Left renal cortex interstitium (tissue), 4 donors: Measurements from ENCODE around the gene MADD. TPM values are rescaled to one million over a fixed set of nuclear protein-coding genes. Genes with fewer than 3 reads are reported as not detected.

Experiments used
- DNase-seq, 4 donors: peaks; one replicate each; pipeline ENCODE4 v3.0.0-alpha.2; 2013; ENCODE audit warnings: low read depth in 4 of 4, low spot score in 2 of 4, missing footprints in 1 of 4
- polyA plus RNA-seq, 4 donors: library from polyadenylated mRNA; unstranded; fragments of 120-200 nt; gene quantifications; one replicate each; pipeline ENCODE4 v1.2.1, GENCODE V29; 2013; ENCODE audit not compliant: insufficient read length in 4 of 4

The MADD gene
- polyA plus RNA-seq, 4 donors = 35.2 to 60.2 (median 46.6) TPM

- no peak for DNase-seq
Observed at GRCh38 chr11:47249378-47249715, 20.6 kb upstream of the MADD start.

- DNase-seq = no peak
Observed at GRCh38 chr11:47251751-47252150, 18.2 kb upstream of the MADD start.

- no peak for DNase-seq
Observed at GRCh38 chr11:47253660-47254059, 16.3 kb upstream of the MADD start.

GRCh38 chr11:47254386-47254785 is 15.5 kb upstream of the MADD start:
- DNase-seq = no peak

- no peak for DNase-seq
Observed at GRCh38 chr11:47256374-47256773, 13.6 kb upstream of the MADD start.

GRCh38 chr11:47257177-47257516 is 12.8 kb upstream of the MADD start:
- DNase-seq = no peak

GRCh38 chr11:47257517-47258316 is 12.2 kb upstream of the MADD start, which contains the start of gene NR1H3:
NR1H3 (plus strand) TSS chr11:47257996; CDS start chr11:47259217, 1,221 bp downstream.
- DNase-seq = no peak

- DNase-seq = no peak
Observed at GRCh38 chr11:47258317-47258902, 11.5 kb upstream of the MADD start.

- no peak for DNase-seq
Observed at GRCh38 chr11:47259232-47259977, 10.5 kb upstream of the MADD start.

GRCh38 chr11:47260366-47260765 is 9.6 kb upstream of the MADD start:
- no peak for DNase-seq

- no peak for DNase-seq
Observed at GRCh38 chr11:47261291-47261800, 8.6 kb upstream of the MADD start.

GRCh38 chr11:47264119-47264518 is 5.8 kb upstream of the MADD start:
- DNase-seq = no peak

GRCh38 chr11:47264521-47264920 is 5.4 kb upstream of the MADD start:
- DNase-seq = no peak

- DNase-seq = no peak
Observed at GRCh38 chr11:47267876-47268275, 2.1 kb upstream of the MADD start.

GRCh38 chr11:47268448-47269001 is 1.4 kb upstream of the MADD start:
- DNase-seq = no peak

- peak; percentile 76 to 85 (median 81) for DNase-seq
Observed at GRCh38 chr11:47269002-47269828, 718 bp upstream of the MADD start.

- DNase-seq = no peak
Observed at GRCh38 chr11:47270331-47271271, 668 bp downstream of the MADD start.

- no peak for DNase-seq
Observed at GRCh38 chr11:47271328-47271727, 1.4 kb downstream of the MADD start.

- no peak for DNase-seq
Observed at GRCh38 chr11:47271961-47272661, 2.2 kb downstream of the MADD start.
